Measurements from ENCODE around the gene SLC25A46.

Gene SLC25A46

DNA sequence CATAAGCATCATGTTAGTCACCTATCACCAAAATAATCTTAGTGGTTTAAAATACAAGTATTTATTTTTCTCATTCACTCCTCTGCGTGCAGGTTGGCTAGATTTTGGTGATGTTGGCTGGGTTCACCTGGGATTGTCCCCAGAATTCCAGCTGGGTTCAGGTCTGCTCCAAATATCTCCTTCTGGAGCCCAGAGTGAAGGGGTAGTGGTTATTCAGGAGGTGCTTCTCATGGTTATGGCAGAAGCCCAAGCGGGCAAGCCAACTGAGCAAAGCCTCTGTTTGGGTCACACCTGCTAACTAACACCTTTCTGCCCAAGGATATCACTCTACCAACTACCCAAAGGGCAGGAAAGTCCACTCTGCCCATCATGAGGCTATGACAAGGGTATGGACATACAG is 4.7 kb upstream of the SLC25A46 start:
- no peak for ATAC-seq
- TF ChIP-seq ARNTL (CRISPR knock-in tag; IDR thresholded peaks at IDR 0.05; ENCODE audit: borderline replicate concordance, low read depth) (no peak), SNAI2 (CRISPR knock-in tag; IDR thresholded peaks at IDR 0.05) (no peak), TOX (CRISPR knock-in tag; IDR thresholded peaks at IDR 0.05; ENCODE audit: borderline replicate concordance) (no peak), ZNF70 (CRISPR knock-in tag; IDR thresholded peaks at IDR 0.05) (no peak), PPARA (CRISPR knock-in tag; IDR thresholded peaks at IDR 0.05; ENCODE audit: borderline replicate concordance) (no peak), TCF4 (CRISPR knock-in tag; IDR thresholded peaks at IDR 0.05; ENCODE audit: borderline replicate concordance) (no peak), ZNF565 (CRISPR knock-in tag; conservative IDR thresholded peaks at IDR 0.05; ENCODE audit: low read depth) (no peak), OSR1 (CRISPR knock-in tag; IDR thresholded peaks at IDR 0.05) (no peak), BACH2 (CRISPR knock-in tag; IDR thresholded peaks at IDR 0.05; ENCODE audit: borderline replicate concordance) (no peak)
- TF ChIP-seq, protein P1, sequence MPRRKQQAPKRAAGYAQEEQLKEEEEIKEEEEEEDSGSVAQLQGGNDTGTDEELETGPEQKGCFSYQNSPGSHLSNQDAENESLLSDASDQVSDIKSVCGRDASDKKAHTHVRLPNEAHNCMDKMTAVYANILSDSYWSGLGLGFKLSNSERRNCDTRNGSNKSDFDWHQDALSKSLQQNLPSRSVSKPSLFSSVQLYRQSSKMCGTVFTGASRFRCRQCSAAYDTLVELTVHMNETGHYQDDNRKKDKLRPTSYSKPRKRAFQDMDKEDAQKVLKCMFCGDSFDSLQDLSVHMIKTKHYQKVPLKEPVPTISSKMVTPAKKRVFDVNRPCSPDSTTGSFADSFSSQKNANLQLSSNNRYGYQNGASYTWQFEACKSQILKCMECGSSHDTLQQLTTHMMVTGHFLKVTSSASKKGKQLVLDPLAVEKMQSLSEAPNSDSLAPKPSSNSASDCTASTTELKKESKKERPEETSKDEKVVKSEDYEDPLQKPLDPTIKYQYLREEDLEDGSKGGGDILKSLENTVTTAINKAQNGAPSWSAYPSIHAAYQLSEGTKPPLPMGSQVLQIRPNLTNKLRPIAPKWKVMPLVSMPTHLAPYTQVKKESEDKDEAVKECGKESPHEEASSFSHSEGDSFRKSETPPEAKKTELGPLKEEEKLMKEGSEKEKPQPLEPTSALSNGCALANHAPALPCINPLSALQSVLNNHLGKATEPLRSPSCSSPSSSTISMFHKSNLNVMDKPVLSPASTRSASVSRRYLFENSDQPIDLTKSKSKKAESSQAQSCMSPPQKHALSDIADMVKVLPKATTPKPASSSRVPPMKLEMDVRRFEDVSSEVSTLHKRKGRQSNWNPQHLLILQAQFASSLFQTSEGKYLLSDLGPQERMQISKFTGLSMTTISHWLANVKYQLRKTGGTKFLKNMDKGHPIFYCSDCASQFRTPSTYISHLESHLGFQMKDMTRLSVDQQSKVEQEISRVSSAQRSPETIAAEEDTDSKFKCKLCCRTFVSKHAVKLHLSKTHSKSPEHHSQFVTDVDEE (CRISPR knock-in tag; IDR thresholded peaks at IDR 0.05): no peak

DNA sequence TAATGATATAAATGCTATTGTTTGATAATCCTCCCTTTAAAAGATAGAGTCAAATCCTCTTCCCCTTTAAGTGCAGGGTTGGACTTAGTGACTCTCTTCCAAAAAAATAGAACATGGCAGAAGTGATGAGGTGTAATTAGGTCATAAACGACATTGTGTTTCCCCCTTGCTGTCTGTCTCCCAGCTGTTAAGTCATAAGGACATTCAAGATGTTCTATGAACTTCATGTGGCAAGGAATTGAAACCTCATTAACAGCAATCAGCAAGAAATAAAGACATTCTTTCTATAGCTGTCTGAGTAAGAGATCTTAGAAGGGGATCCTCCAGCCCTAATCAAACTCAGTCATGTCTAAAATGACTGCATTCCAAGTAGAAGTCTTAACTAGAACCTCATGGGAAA is 3.3 kb upstream of the SLC25A46 start:
- no peak for ATAC-seq
- TF ChIP-seq, protein P2, sequence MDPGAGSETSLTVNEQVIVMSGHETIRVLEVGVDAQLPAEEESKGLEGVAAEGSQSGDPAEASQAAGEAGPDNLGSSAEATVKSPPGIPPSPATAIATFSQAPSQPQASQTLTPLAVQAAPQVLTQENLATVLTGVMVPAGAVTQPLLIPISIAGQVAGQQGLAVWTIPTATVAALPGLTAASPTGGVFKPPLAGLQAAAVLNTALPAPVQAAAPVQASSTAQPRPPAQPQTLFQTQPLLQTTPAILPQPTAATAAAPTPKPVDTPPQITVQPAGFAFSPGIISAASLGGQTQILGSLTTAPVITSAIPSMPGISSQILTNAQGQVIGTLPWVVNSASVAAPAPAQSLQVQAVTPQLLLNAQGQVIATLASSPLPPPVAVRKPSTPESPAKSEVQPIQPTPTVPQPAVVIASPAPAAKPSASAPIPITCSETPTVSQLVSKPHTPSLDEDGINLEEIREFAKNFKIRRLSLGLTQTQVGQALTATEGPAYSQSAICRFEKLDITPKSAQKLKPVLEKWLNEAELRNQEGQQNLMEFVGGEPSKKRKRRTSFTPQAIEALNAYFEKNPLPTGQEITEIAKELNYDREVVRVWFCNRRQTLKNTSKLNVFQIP (CRISPR knock-in tag; IDR thresholded peaks at IDR 0.05; ENCODE audit: borderline replicate concordance, low read depth): no peak
- TF ChIP-seq TCF4 (CRISPR knock-in tag; IDR thresholded peaks at IDR 0.05; ENCODE audit: borderline replicate concordance): no peak
- TF ChIP-seq PPARA (CRISPR knock-in tag; IDR thresholded peaks at IDR 0.05; ENCODE audit: borderline replicate concordance): no peak
- no peak for TF ChIP-seq ESRRG (CRISPR knock-in tag; IDR thresholded peaks at IDR 0.05)
- TF ChIP-seq ZNF8 (CRISPR knock-in tag; IDR thresholded peaks at IDR 0.05): no peak
- TF ChIP-seq GLIS3 (CRISPR knock-in tag; IDR thresholded peaks at IDR 0.05): no peak
- TF ChIP-seq, protein P3, sequence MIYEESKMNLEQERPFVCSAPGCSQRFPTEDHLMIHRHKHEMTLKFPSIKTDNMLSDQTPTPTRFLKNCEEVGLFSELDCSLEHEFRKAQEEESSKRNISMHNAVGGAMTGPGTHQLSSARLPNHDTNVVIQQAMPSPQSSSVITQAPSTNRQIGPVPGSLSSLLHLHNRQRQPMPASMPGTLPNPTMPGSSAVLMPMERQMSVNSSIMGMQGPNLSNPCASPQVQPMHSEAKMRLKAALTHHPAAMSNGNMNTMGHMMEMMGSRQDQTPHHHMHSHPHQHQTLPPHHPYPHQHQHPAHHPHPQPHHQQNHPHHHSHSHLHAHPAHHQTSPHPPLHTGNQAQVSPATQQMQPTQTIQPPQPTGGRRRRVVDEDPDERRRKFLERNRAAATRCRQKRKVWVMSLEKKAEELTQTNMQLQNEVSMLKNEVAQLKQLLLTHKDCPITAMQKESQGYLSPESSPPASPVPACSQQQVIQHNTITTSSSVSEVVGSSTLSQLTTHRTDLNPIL (CRISPR knock-in tag; IDR thresholded peaks at IDR 0.05; ENCODE audit: low read depth): no peak
- no peak for TF ChIP-seq BACH2 (CRISPR knock-in tag; IDR thresholded peaks at IDR 0.05; ENCODE audit: borderline replicate concordance)
- TF ChIP-seq ZFP30 (CRISPR knock-in tag; IDR thresholded peaks at IDR 0.05): no peak
- no peak for TF ChIP-seq ISL1 (CRISPR knock-in tag; IDR thresholded peaks at IDR 0.05)
- TF ChIP-seq, protein P1 (CRISPR knock-in tag; IDR thresholded peaks at IDR 0.05): no peak
- TF ChIP-seq, protein P4, sequence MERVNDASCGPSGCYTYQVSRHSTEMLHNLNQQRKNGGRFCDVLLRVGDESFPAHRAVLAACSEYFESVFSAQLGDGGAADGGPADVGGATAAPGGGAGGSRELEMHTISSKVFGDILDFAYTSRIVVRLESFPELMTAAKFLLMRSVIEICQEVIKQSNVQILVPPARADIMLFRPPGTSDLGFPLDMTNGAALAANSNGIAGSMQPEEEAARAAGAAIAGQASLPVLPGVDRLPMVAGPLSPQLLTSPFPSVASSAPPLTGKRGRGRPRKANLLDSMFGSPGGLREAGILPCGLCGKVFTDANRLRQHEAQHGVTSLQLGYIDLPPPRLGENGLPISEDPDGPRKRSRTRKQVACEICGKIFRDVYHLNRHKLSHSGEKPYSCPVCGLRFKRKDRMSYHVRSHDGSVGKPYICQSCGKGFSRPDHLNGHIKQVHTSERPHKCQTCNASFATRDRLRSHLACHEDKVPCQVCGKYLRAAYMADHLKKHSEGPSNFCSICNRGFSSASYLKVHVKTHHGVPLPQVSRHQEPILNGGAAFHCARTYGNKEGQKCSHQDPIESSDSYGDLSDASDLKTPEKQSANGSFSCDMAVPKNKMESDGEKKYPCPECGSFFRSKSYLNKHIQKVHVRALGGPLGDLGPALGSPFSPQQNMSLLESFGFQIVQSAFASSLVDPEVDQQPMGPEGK (CRISPR knock-in tag; IDR thresholded peaks at IDR 0.05; ENCODE audit: borderline replicate concordance): no peak
- TF ChIP-seq, protein P5, sequence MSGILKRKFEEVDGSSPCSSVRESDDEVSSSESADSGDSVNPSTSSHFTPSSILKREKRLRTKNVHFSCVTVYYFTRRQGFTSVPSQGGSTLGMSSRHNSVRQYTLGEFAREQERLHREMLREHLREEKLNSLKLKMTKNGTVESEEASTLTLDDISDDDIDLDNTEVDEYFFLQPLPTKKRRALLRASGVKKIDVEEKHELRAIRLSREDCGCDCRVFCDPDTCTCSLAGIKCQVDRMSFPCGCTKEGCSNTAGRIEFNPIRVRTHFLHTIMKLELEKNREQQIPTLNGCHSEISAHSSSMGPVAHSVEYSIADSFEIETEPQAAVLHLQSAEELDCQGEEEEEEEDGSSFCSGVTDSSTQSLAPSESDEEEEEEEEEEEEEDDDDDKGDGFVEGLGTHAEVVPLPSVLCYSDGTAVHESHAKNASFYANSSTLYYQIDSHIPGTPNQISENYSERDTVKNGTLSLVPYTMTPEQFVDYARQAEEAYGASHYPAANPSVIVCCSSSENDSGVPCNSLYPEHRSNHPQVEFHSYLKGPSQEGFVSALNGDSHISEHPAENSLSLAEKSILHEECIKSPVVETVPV (CRISPR knock-in tag; IDR thresholded peaks at IDR 0.05): no peak
- TF ChIP-seq ZNF565 (CRISPR knock-in tag; conservative IDR thresholded peaks at IDR 0.05; ENCODE audit: low read depth): no peak
- no peak for TF ChIP-seq ZC3H10 (CRISPR knock-in tag; IDR thresholded peaks at IDR 0.05)
- TF ChIP-seq TOX (CRISPR knock-in tag; IDR thresholded peaks at IDR 0.05; ENCODE audit: borderline replicate concordance): no peak
- no peak for TF ChIP-seq OSR1 (CRISPR knock-in tag; IDR thresholded peaks at IDR 0.05)

All from SK-N-SH treated with all-trans-retinoic acid at 6 μM for 48 hours (cell line).